Mesodermal cell (in vitro differentiated cells): Measurements from ENCODE around the gene DUSP15.

ENCODE experiments used
- H3K27ac ChIP-seq: 2 replicates; pipeline ENCODE4 v1.7.0; 2013; ENCODE audit warnings: mild to moderate bottlenecking, low read depth, low read length, moderate library complexity; ENCODE audit not compliant: severe bottlenecking
- H3K36me3 ChIP-seq: 2 replicates; pipeline ENCODE4 v1.7.1; 2013; ENCODE audit warnings: mild to moderate bottlenecking, low read length, moderate library complexity; ENCODE audit not compliant: control insufficient read depth, insufficient read depth
- H3K4me1 ChIP-seq: one replicate; pipeline ENCODE4 v1.7.1; 2013; ENCODE audit warnings: mild to moderate bottlenecking, low read length; ENCODE audit not compliant: insufficient read depth, control insufficient read depth, poor library complexity, severe bottlenecking
- H3K4me3 ChIP-seq: 2 replicates; pipeline ENCODE4 v1.7.0; 2013; ENCODE audit warnings: low read length, control low read depth, mild to moderate bottlenecking; ENCODE audit not compliant: insufficient read depth, poor library complexity, severe bottlenecking; ENCODE audit errors: extremely low read depth
- H3K9me3 ChIP-seq: 2 replicates; pipeline ENCODE4 v1.7.1; 2013; ENCODE audit warnings: mild to moderate bottlenecking, low read length, moderate library complexity; ENCODE audit not compliant: control insufficient read depth
- WGBS, 2 experiments: methylation state at CpG; one replicate each; pipeline ENCODE4 v1.1.5; 2013; ENCODE audit warnings: missing lambda C conversion rate in 2 of 2; ENCODE audit not compliant: insufficient coverage in 2 of 2; 5-methylcytosine and 5-hydroxymethylcytosine counted together

The DUSP15 gene

GRCh38 chr20:31868853-31869672, 1.3 kb downstream of the DUSP15 start:
- Histone ChIP-seq H3K4me3 (peak overlapping the region; percentile 56), H3K36me3 (no peaks in the 10 kb centered on the region), H3K27ac (no peak overlapping the region), H3K9me3 (no peaks in the 10 kb centered on the region), H3K4me1 (no peaks in the 10 kb centered on the region)
- WGBS, 2 experiments, result 82 to 95% methylated on average over 5 to 6 of the region's 12 CpGs

- Histone ChIP-seq H3K27ac (no peak overlapping the region), H3K4me3 (no peak overlapping the region), H3K9me3 (no peaks in the 10 kb centered on the region), H3K4me1 (no peaks in the 10 kb centered on the region), H3K36me3 (no peaks in the 10 kb centered on the region)
- 72 to 85% methylated on average over 3 of the region's 3 CpGs for WGBS, 2 experiments
Measured at GRCh38 chr20:31866221-31866620, 4.1 kb downstream of the DUSP15 start.

GRCh38 chr20:31864521-31865400, 5.6 kb downstream of the DUSP15 start:
- H3K9me3 ChIP-seq, result no peaks in the 10 kb centered on the region
- no peak overlapping the region for H3K27ac ChIP-seq
- whole genome bisulfite sequencing, 2 experiments, result 97 to 98% methylated on average over 10 to 11 of the region's 12 CpGs
- H3K4me1 ChIP-seq, result peaks cover 9% of the 10 kb centered on the region
- H3K36me3 ChIP-seq, result no peaks in the 10 kb centered on the region
- no peak overlapping the region for H3K4me3 ChIP-seq

- no peaks in the 10 kb centered on the region for H3K36me3 ChIP-seq
- H3K4me1 ChIP-seq, result peaks cover 9% of the 10 kb centered on the region
- WGBS, 2 experiments, result 92 to 94% methylated on average over 5 of the region's 9 CpGs
- no peak overlapping the region for H3K27ac ChIP-seq
- no peak overlapping the region for H3K4me3 ChIP-seq
- H3K9me3 ChIP-seq, result no peaks in the 10 kb centered on the region
Measured at GRCh38 chr20:31863296-31864085, 6.8 kb downstream of the DUSP15 start.

GRCh38 chr20:31862506-31862905, 7.8 kb downstream of the DUSP15 start:
- Histone ChIP-seq H3K36me3 (no peaks in the 10 kb centered on the region), H3K4me1 (peaks cover 9% of the 10 kb centered on the region), H3K9me3 (no peaks in the 10 kb centered on the region), H3K4me3 (no peak overlapping the region), H3K27ac (no peak overlapping the region)
- 97 to 100% methylated on average over 8 of the region's 8 CpGs for WGBS, 2 experiments

- no peak overlapping the region for H3K27ac ChIP-seq
- 44 to 54% methylated on average over 2 to 3 of the region's 5 CpGs for WGBS, 2 experiments
- H3K4me1 ChIP-seq, result peaks cover 9% of the 10 kb centered on the region
- no peaks in the 10 kb centered on the region for H3K9me3 ChIP-seq
- H3K4me3 ChIP-seq, result peak overlapping the region; percentile 53
- no peaks in the 10 kb centered on the region for H3K36me3 ChIP-seq
Measured at GRCh38 chr20:31862157-31862470, 8.2 kb downstream of the DUSP15 start.

- Histone ChIP-seq H3K27ac (peak overlapping the region; percentile 39), H3K36me3 (no peaks in the 10 kb centered on the region)
- WGBS, 2 experiments, result 2% methylated on average over 20 to 42 of the region's 60 CpGs
Measured at GRCh38 chr20:31861385-31862156, 8.8 kb downstream of the DUSP15 start.

GRCh38 chr20:31861135-31861384, 9.3 kb downstream of the DUSP15 start:
- Histone ChIP-seq H3K4me1 (peaks cover 9% of the 10 kb centered on the region), H3K9me3 (no peaks in the 10 kb centered on the region), H3K4me3 (peak overlapping the region; percentile 53), H3K27ac (peak overlapping the region; percentile 39), H3K36me3 (no peaks in the 10 kb centered on the region)
- 0 to 1% methylated on average over 7 to 18 of the region's 20 CpGs for WGBS, 2 experiments

More at GRCh38 chr20:31861385-31862156, 8.8 kb downstream of the DUSP15 start:
- peak overlapping the region; percentile 53 for H3K4me3 ChIP-seq
- peaks cover 9% of the 10 kb centered on the region for H3K4me1 ChIP-seq
- H3K9me3 ChIP-seq, result no peaks in the 10 kb centered on the region

- peaks cover 9% of the 10 kb centered on the region for H3K4me1 ChIP-seq
- 10 to 14% methylated on average over 8 to 13 of the region's 15 CpGs for WGBS, 2 experiments
- H3K36me3 ChIP-seq, result no peaks in the 10 kb centered on the region
- peak overlapping the region; percentile 53 for H3K4me3 ChIP-seq
- H3K27ac ChIP-seq, result peak overlapping the region; percentile 39
- no peaks in the 10 kb centered on the region for H3K9me3 ChIP-seq
Measured at GRCh38 chr20:31860390-31861134, 9.8 kb downstream of the DUSP15 start.
